ENCODE measurements around the gene CASP9. TPM values are rescaled to one million over a fixed set of nuclear protein-coding genes. Genes with fewer than 3 reads are reported as not detected.

CASP9 gene
- total and polyA plus RNA-seq, 10 of the 15 experiments (the other 5 are each of a cell fraction or from before 2014, with no cell fraction given), result 2.7 to 14.6 (median 7.6) TPM

DNA sequence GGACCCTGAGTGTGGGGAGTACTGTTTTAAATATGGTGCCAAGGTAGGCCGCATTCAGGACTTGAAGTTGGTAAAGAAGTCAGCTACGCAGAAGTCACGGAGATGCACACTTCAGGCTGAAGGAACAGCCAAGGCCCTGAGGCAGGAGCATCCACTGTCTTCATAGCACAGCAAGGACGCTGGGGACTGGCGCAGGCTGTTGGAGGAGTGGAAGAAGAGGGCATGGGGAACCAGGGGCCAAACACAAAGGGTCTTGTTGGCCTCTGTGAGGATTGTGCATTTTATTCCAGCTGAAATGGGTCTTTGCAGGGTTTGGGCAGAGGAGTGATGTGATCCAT lies 19.2 kb upstream of the CASP9 start:
- TF ChIP-seq EP300 (IDR thresholded peaks at IDR 0.05; ENCODE audit: borderline replicate concordance in 1 of 2, control insufficient read depth in 1 of 2, low read depth in 2 of 2, low read length in 2 of 2), result no peak
- TF ChIP-seq ZNF384 (IDR thresholded peaks at IDR 0.05; ENCODE audit: borderline replicate concordance, low read depth, low read length), result no peak
- no peak for TF ChIP-seq BRCA1 (IDR thresholded peaks at IDR 0.05; ENCODE audit: low read depth, low read length)
- no peak for TF ChIP-seq HDGF (IDR thresholded peaks at IDR 0.05)
- TF ChIP-seq ZBED1 (IDR thresholded peaks at IDR 0.05; ENCODE audit: borderline replicate concordance), result no peak
- no peak for TF ChIP-seq ZSCAN29 (IDR thresholded peaks at IDR 0.05)
- no peak for TF ChIP-seq RCOR1 (conservative IDR thresholded peaks at IDR 0.05; ENCODE audit: low read depth, low read length)
- no peak for TF ChIP-seq SP1 (IDR thresholded peaks at IDR 0.05; ENCODE audit: low read depth, low read length)
- no peak for TF ChIP-seq STAT3 (IDR thresholded peaks at IDR 0.05; ENCODE audit: low read depth, low read length)
- TF ChIP-seq, protein P1, sequence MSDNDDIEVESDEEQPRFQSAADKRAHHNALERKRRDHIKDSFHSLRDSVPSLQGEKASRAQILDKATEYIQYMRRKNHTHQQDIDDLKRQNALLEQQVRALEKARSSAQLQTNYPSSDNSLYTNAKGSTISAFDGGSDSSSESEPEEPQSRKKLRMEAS (IDR thresholded peaks at IDR 0.05; ENCODE audit: low read depth, low read length), result no peak
- no peak for TF ChIP-seq SREBF2 (IDR thresholded peaks at IDR 0.05; ENCODE audit: low read length)
- no peak for TF ChIP-seq POLR2AphosphoS5 (IDR thresholded peaks at IDR 0.05; ENCODE audit: low read length)
- no peak for TF ChIP-seq SUPT20H (IDR thresholded peaks at IDR 0.05; ENCODE audit: borderline replicate concordance, control insufficient read depth, low read depth, low read length)
- TF ChIP-seq RUNX3 (IDR thresholded peaks at IDR 0.05; ENCODE audit: low read length), result no peak
- no peak for TF ChIP-seq CHD2 (IDR thresholded peaks at IDR 0.05; ENCODE audit: borderline replicate concordance, low read depth, low read length)
- no peak for TF ChIP-seq HDAC2 (IDR thresholded peaks at IDR 0.05)
- TF ChIP-seq HCFC1 (IDR thresholded peaks at IDR 0.05; ENCODE audit: low read length), result no peak
- no peak for TF ChIP-seq STAT1 (conservative IDR thresholded peaks at IDR 0.05)
- no peak for TF ChIP-seq FOS (IDR thresholded peaks at IDR 0.05; ENCODE audit: borderline replicate concordance, extremely low read depth, insufficient read length)
- no peak for TF ChIP-seq BMI1 (IDR thresholded peaks at IDR 0.05; ENCODE audit: borderline replicate concordance)
- ChIA-PET CTCF (no interaction called here), SMC1A (ENCODE audit: uncharacterized antibody, unreplicated experiment) (no interaction called here), POLR2A (no interaction called here), RAD21 (ENCODE audit: unreplicated experiment) (no interaction called here)
- Histone ChIP-seq H3K4me3 (no peak overlapping the region), H3K79me2 (ENCODE audit: control insufficient read depth, insufficient read depth, low read length) (no peaks in the 10 kb centered on the region), H3K4me1 (ENCODE audit: control insufficient read depth, insufficient read depth, low read length) (no peaks in the 10 kb centered on the region), H4K20me1 (ENCODE audit: control insufficient read depth, insufficient read depth) (no peaks in the 10 kb centered on the region), H3K9me3 (replicated peaks; ENCODE audit: control insufficient read depth, insufficient read depth, low read length) (no peaks in the 10 kb centered on the region), H3K36me3 (ENCODE audit: control insufficient read depth in 2 of 2, insufficient read depth in 2 of 2, low read length in 1 of 2) (peaks cover 0 to 21% of the 10 kb centered on the region in 2 experiments; a peak in 3 of 4 replicates), H3K9ac (ENCODE audit: control insufficient read depth, insufficient read depth, low read length) (no peak overlapping the region), H3K27ac (ENCODE audit: control insufficient read depth, insufficient read depth) (no peak overlapping the region), H2AFZ (ENCODE audit: control insufficient read depth, low read depth, low read length) (no peak overlapping the region), H3K4me2 (ENCODE audit: control insufficient read depth, insufficient read depth) (no peak overlapping the region), H3K27me3 (replicated peaks in 1 of 2; ENCODE audit: control insufficient read depth in 2 of 2, insufficient read depth in 2 of 2, low read length in 1 of 2) (no peaks in the 10 kb centered on the region)
- DNase-seq (ENCODE audit: low read depth, low spot score) (no peak), FAIRE-seq (no peak), ATAC-seq (no peak)
- intact Hi-C loops (cut with micrococcal nuclease; ENCODE audit: unreplicated experiment), result no loop called here
- no TSS peak for BruUV-seq (replicated peaks)
- WGBS (ENCODE audit: insufficient coverage, insufficient replicate concordance, low lambda C conversion rate, missing lambda C conversion rate), result 95% methylated on average over 5 of the region's 5 CpGs
- in situ Hi-C loops (cut with MboI), result no loop called here

All from GM12878 (cell line).